GM12865 (cell line): ENCODE measurements around the gene ZG16B.

Experiments
- DNase-seq: peaks from one replicate; pipeline ENCODE4 v3.0.0; 2010; ENCODE audit warnings: low read depth
- H3K4me3 ChIP-seq: 2 replicates; pipeline ENCODE4 v1.5.1; 2011; ENCODE audit warnings: mild to moderate bottlenecking, low read depth, low read length, control low read depth
- CTCF ChIP-seq: IDR thresholded peaks from 2 replicates; pipeline ENCODE4 v1.5.1; 2011; ENCODE audit warnings: low read length, control low read depth, low read depth, inconsistent platforms; ENCODE audit not compliant: insufficient read depth; ENCODE audit errors: missing control alignments

The ZG16B gene

GRCh38 chr16:2806286-2806685 is 23.8 kb upstream of the ZG16B start:
- no peak overlapping the region for H3K4me3 ChIP-seq
- no peak for TF ChIP-seq CTCF

DNA sequence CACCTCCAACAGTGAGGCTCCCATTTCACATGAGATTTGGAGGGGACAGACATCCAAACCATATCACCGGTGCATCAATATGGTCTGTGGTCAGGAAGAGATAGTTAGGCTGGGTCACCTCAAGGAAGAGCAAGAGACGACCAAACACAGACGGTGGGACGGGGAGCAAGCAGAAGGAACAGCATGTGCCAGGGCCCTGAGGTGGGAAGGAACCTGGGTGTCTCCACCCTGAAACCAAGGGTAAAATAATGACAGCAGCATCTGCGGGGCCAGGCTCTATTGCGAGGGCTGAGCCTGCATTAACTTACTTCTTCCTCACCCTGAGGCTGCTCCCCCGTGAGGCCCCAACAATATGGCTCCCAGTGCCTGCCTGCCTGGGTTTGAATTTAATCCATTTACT is 21.9 kb upstream of the ZG16B start:
- H3K4me3 ChIP-seq, result no peak overlapping the region
- DNase-seq, result no peak
- no peak for TF ChIP-seq CTCF

More at GRCh38 chr16:2806286-2806685, 23.8 kb upstream of the ZG16B start:
- no peak for DNase-seq

- H3K4me3 ChIP-seq, result no peak overlapping the region
- DNase-seq, result no peak
- TF ChIP-seq CTCF, result no peak
Observed at GRCh38 chr16:2809149-2809760, 20.8 kb upstream of the ZG16B start.

GRCh38 chr16:2810651-2811050 is 19.5 kb upstream of the ZG16B start:
- no peak for TF ChIP-seq CTCF
- DNase-seq, result no peak
- H3K4me3 ChIP-seq, result no peak overlapping the region

DNA sequence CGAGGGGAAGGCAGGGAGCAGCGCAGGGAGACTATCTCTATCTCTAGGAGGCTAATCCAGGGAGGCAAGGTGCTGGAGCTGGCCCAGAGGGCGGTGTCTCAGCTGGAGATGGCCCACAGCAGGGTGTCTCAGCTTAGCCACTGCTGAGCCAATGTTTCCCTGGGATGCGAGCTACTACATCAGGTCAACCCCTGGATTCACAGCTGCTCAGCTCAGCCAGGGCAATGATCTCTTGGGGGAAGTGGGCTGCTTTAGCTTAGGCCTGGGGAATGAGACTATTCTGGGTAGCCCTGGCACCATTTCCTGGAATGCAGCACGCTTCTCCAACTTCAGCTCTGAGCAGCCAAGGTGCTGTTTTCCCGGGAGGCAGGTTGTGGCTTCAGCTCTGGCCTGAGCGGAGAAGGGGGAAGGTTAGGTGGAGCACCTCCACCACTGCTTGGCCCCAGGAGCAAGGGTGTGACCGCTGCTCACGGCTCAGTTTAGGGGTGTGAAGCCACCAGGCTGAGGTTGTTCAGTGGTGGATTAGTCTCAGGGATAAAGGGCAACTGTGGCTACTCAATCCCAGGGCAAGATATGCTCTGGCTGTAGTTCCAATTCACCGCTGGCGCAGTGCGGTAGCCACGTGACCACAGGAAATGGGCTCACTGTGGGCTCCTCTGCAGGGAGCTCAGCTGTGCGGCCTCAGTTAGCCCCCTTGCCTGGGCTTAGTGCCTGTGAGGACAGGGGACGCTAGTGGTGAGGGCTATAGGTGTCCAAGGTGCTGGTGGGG is 18.2 kb upstream of the ZG16B start:
- DNase-seq, result no peak
- TF ChIP-seq CTCF, result no peak
- no peak overlapping the region for H3K4me3 ChIP-seq

GRCh38 chr16:2813771-2814221 is 16.3 kb upstream of the ZG16B start:
- no peak for TF ChIP-seq CTCF

More at GRCh38 chr16:2813771-2814221, 16.3 kb upstream of the ZG16B start:
- H3K4me3 ChIP-seq, result no peak overlapping the region
- no peak for DNase-seq
